Measurements from ENCODE around the gene APOBEC3H. TPM values are rescaled to one million over a fixed set of nuclear protein-coding genes. Genes with fewer than 3 reads are reported as not detected.

Gene APOBEC3H
- total RNA-seq, 1 experiment from 2014 or later = not detected

- H3K9me3 ChIP-seq = peaks cover 3% of the 10 kb centered on the region; the same call in 1 of the 2 replicates
- H3K4me3 ChIP-seq (ENCODE audit: low read depth, low read length) = no peak overlapping the region
- ChIA-PET CTCF (no interaction called here), POLR2A (no interaction called here)
- no TSS peak for BruUV-seq (replicated peaks)
- Mint-ChIP-seq H3K4me1 (ENCODE audit: low read depth, unreplicated experiment) (peaks cover 15% of the 10 kb centered on the region), H3K9me3 (ENCODE audit: unreplicated experiment) (no peaks in the 10 kb centered on the region), H3K36me3 (ENCODE audit: insufficient read depth, unreplicated experiment) (peaks cover 9% of the 10 kb centered on the region), H3K4me3 (ENCODE audit: unreplicated experiment) (no peak overlapping the region), H3K27ac (ENCODE audit: unreplicated experiment) (no peak overlapping the region), H3K27me3 (ENCODE audit: insufficient read depth, unreplicated experiment) (no peaks in the 10 kb centered on the region)
- no peaks in the 10 kb centered on the region for H3K27me3 ChIP-seq (replicated peaks; ENCODE audit: control insufficient read depth, insufficient read depth, low read length)
- peaks cover 25% of the 10 kb centered on the region for H3K4me1 ChIP-seq
- no peak for DNase-seq
- TF ChIP-seq CTCF (IDR thresholded peaks at IDR 0.05; ENCODE audit: insufficient read depth in 1 of 2, low read depth in 1 of 2, low read length in 1 of 2, severe bottlenecking in 1 of 2, unreplicated experiment in 1 of 2) = no peak
- H3K36me3 ChIP-seq (ENCODE audit: control insufficient read depth, insufficient read depth, low read length) = no peaks in the 10 kb centered on the region
- intact Hi-C loops (cut with micrococcal nuclease; ENCODE audit: unreplicated experiment) = no loop called here
Observed at GRCh38 chr22:39108487-39108886, 11.4 kb downstream of the APOBEC3H start.

GRCh38 chr22:39109361-39109760 lies 12.3 kb downstream of the APOBEC3H start:
- intact Hi-C loops (cut with micrococcal nuclease; ENCODE audit: unreplicated experiment) = no loop called here
- POLR2A ChIA-PET = no interaction called here

More at GRCh38 chr22:39109361-39109760, 12.3 kb downstream of the APOBEC3H start:
- TF ChIP-seq CTCF (IDR thresholded peaks at IDR 0.05; ENCODE audit: insufficient read depth in 1 of 2, low read depth in 1 of 2, low read length in 1 of 2, severe bottlenecking in 1 of 2, unreplicated experiment in 1 of 2) = no peak
- BruUV-seq (replicated peaks) = no TSS peak
- H3K9me3 ChIP-seq = peaks cover 3% of the 10 kb centered on the region; the same call in 1 of the 2 replicates
- peaks cover 14% of the 10 kb centered on the region for H3K36me3 Mint-ChIP-seq (ENCODE audit: insufficient read depth, unreplicated experiment)
- CTCF ChIA-PET = no interaction called here
- no peak overlapping the region for H3K27ac Mint-ChIP-seq (ENCODE audit: unreplicated experiment)
- H3K4me3 ChIP-seq (ENCODE audit: low read depth, low read length) = no peak overlapping the region
- peaks cover 21% of the 10 kb centered on the region for H3K4me1 Mint-ChIP-seq (ENCODE audit: low read depth, unreplicated experiment)
- no peaks in the 10 kb centered on the region for H3K9me3 Mint-ChIP-seq (ENCODE audit: unreplicated experiment)
- H3K27me3 Mint-ChIP-seq (ENCODE audit: insufficient read depth, unreplicated experiment) = no peaks in the 10 kb centered on the region
- no peak for DNase-seq
- H3K27me3 ChIP-seq (replicated peaks; ENCODE audit: control insufficient read depth, insufficient read depth, low read length) = no peaks in the 10 kb centered on the region
- peaks cover 31% of the 10 kb centered on the region for H3K4me1 ChIP-seq
- no peaks in the 10 kb centered on the region for H3K36me3 ChIP-seq (ENCODE audit: control insufficient read depth, insufficient read depth, low read length)
- no peak overlapping the region for H3K4me3 Mint-ChIP-seq (ENCODE audit: unreplicated experiment)

Data from Caco-2 (cell line).